Islet of Langerhans (tissue), 1 donor: ENCODE data around the gene GLRA1.
"Not testable (repeated sequence)": the region's sequence is repeated elsewhere in the genome, so short reads cannot be mapped to it uniquely, and the experiment has no call there.

ENCODE experiments used
- FAIRE-seq: peaks from one replicate; lab custom pipeline; 2011; peaks lifted over from hg19 to GRCh38; lab: Jason Lieb, UNC

The GLRA1 gene

GRCh38 chr5:151881621-151882225, 42.9 kb downstream of the GLRA1 start:
- no peak for FAIRE-seq

- FAIRE-seq: no peak
These were observed 44.3 kb downstream of the GLRA1 start for GRCh38 chr5:151880324-151880723.

GRCh38 chr5:151873701-151874100, 51.0 kb downstream of the GLRA1 start:
- no peak for FAIRE-seq

- FAIRE-seq: no peak
These were observed 52.0 kb downstream of the GLRA1 start for GRCh38 chr5:151872701-151873100.

GRCh38 chr5:151870820-151871219, 53.8 kb downstream of the GLRA1 start:
- no peak for FAIRE-seq

- no peak for FAIRE-seq
These were observed 54.4 kb downstream of the GLRA1 start for GRCh38 chr5:151870271-151870670.

GRCh38 chr5:151869843-151870242, 54.8 kb downstream of the GLRA1 start:
- FAIRE-seq: no peak

- FAIRE-seq: no peak
These were observed 56.2 kb downstream of the GLRA1 start for GRCh38 chr5:151868451-151868850.

- no peak for FAIRE-seq
These were observed 60.4 kb downstream of the GLRA1 start for GRCh38 chr5:151864061-151864748.

- FAIRE-seq: no peak
These were observed 61.1 kb downstream of the GLRA1 start for GRCh38 chr5:151863566-151863965.

- FAIRE-seq: no peak
These were observed 61.7 kb downstream of the GLRA1 start for GRCh38 chr5:151862811-151863472.

- not testable (repeated sequence) for FAIRE-seq
These were observed 63.8 kb downstream of the GLRA1 start for GRCh38 chr5:151860867-151861266.

- FAIRE-seq: no peak
These were observed 67.8 kb downstream of the GLRA1 start for GRCh38 chr5:151856861-151857260.

GRCh38 chr5:151855701-151856100, 69.0 kb downstream of the GLRA1 start:
- no peak for FAIRE-seq

GRCh38 chr5:151847871-151848270, 76.8 kb downstream of the GLRA1 start:
- FAIRE-seq: no peak

GRCh38 chr5:151846765-151847164, 77.9 kb downstream of the GLRA1 start:
- FAIRE-seq: no peak

- FAIRE-seq: not testable (repeated sequence)
These were observed 91.8 kb downstream of the GLRA1 start for GRCh38 chr5:151832843-151833242.

- no peak for FAIRE-seq
These were observed 95.3 kb downstream of the GLRA1 start for GRCh38 chr5:151829370-151829769.

GRCh38 chr5:151825445-151825844, 99.2 kb downstream of the GLRA1 start:
- FAIRE-seq: peak; percentile 99

- FAIRE-seq: no peak
These were observed 102.5 kb downstream of the GLRA1 start for GRCh38 chr5:151822141-151822540.

GRCh38 chr5:151820903-151821302, 103.7 kb downstream of the GLRA1 start:
- FAIRE-seq: no peak

- no peak for FAIRE-seq
These were observed 104.4 kb downstream of the GLRA1 start for GRCh38 chr5:151820271-151820670.

- FAIRE-seq: no peak
These were observed 104.8 kb downstream of the GLRA1 start for GRCh38 chr5:151819830-151820229.

- FAIRE-seq: no peak
These were observed 109.6 kb downstream of the GLRA1 start for GRCh38 chr5:151815051-151815450.
